Esophagus muscularis mucosa (tissue), 4 donors: ENCODE results near the gene DMPK.

ENCODE experiments used
- CTCF ChIP-seq, 3 experiments: fragments of 200-600 bp in 2 of 3; fragments of 450-650 bp in 1 of 3; sonication (generic) in 2 of 3; IDR thresholded peaks; one replicate each; pipeline ENCODE4 v1.5.1; 2017 to 2019; ENCODE audit warnings: antibody characterized with exemption in 3 of 3, mild to moderate bottlenecking in 2 of 3, moderate library complexity in 1 of 3
- EP300 ChIP-seq: sonication (generic); formaldehyde crosslinking; IDR thresholded peaks from one replicate; pipeline ENCODE4 v1.6.1; 2017; ENCODE audit warnings: antibody characterized with exemption
- POLR2AphosphoS5 ChIP-seq, 2 donors: sonication (generic); formaldehyde crosslinking; IDR thresholded peaks; one replicate each; pipeline ENCODE4 v1.6.1; 2017; ENCODE audit warnings: antibody characterized with exemption in 2 of 2

GRCh38 chr19:45786533-45786894 is 4.2 kb upstream of the DMPK start:
- TF ChIP-seq POLR2AphosphoS5 (IDR thresholded peaks at IDR 0.05) (no peak), CTCF (IDR thresholded peaks at IDR 0.05) (no peak), EP300 (no peak)
